ENCODE measurements around the gene KDM2A. TPM values are rescaled to one million over a fixed set of nuclear protein-coding genes. Genes with fewer than 3 reads are reported as not detected.

The KDM2A gene
- total and polyA plus RNA-seq, 2 of the 13 experiments (the other 11 are each of a cell fraction or from before 2014, with no cell fraction given): 31.3 to 31.4 TPM

- TF ChIP-seq PAXIP1 (CRISPR knock-in tag; conservative IDR thresholded peaks at IDR 0.05) (no peak), ZNF224 (CRISPR knock-in tag; IDR thresholded peaks at IDR 0.05) (no peak), ATAD3A (CRISPR knock-in tag; IDR thresholded peaks at IDR 0.05) (no peak)
Observed at GRCh38 chr11:67247946-67248550, 129.0 kb downstream of the KDM2A start (continued).

- in situ Hi-C loops (cut with HindIII; ENCODE audit: extremely low pct_ligation_motif_present, low pct_unique_long_range_greater_than_20kb): no loop called here
- H3K9me3 ChIP-seq (ENCODE audit: low read length): no peaks in the 10 kb centered on the region
- no peak overlapping the region for H3K4me3 ChIP-seq (replicated peaks in 1 of 3; ENCODE audit: insufficient read depth in 1 of 3, low read depth in 2 of 3, low read length in 3 of 3)
- POLR2A ChIA-PET: interaction anchor here (1.2 to 1.6 kb wide), 2 partner anchors 9 kb away, joined by 3 to 14 read pairs; no protein-coding TSS in a partner anchor
- DNase-seq (ENCODE audit: low spot score): peak; percentile 40
- H3K4me2 ChIP-seq (ENCODE audit: low read depth, low read length): no peak overlapping the region
- intact Hi-C loops (cut with micrococcal nuclease; ENCODE audit: unreplicated experiment): loop anchor here (10.0 kb wide), 1 partner anchor 136 kb away; no protein-coding TSS in a partner anchor
- no peaks in the 10 kb centered on the region for H4K20me1 ChIP-seq (ENCODE audit: insufficient read depth, low read length)
- peak overlapping the region; percentile 9 for H3K27ac ChIP-seq (ENCODE audit: extremely low read length, insufficient read depth, low read length)
- no TSS peak for BruUV-seq (replicated peaks)
- H2AFZ ChIP-seq (ENCODE audit: low read length): no peak overlapping the region
- peaks cover 6% of the 10 kb centered on the region for H3K79me2 ChIP-seq (ENCODE audit: insufficient read depth, low read length)
- H3K27me3 ChIP-seq (ENCODE audit: control insufficient read depth in 1 of 2, insufficient read depth in 2 of 2, low read length in 2 of 2): no peaks in the 10 kb centered on the region
- H3K9ac ChIP-seq (ENCODE audit: insufficient read depth, low read depth, low read length): no peak overlapping the region
- peak; percentile 18 for FAIRE-seq
- CTCF ChIA-PET (ENCODE audit: low intra/inter-chr PET ratio, low total read pairs): no interaction called here
- peaks cover 52 to 91% of the 10 kb centered on the region in 2 experiments for H3K36me3 ChIP-seq (replicated peaks in 1 of 2; ENCODE audit: control insufficient read depth in 1 of 2, insufficient read depth in 2 of 2, low read length in 2 of 2)
- peaks cover 33% of the 10 kb centered on the region for H3K4me1 ChIP-seq (ENCODE audit: insufficient read depth, low read length)
- ATAC-seq: peak; percentile 60
- TF ChIP-seq MTA1 (CRISPR knock-in tag; IDR thresholded peaks at IDR 0.05; ENCODE audit: borderline replicate concordance): peak; percentile 50; the same call in 1 of the 2 replicates
- TF ChIP-seq ZNF687 (CRISPR knock-in tag; IDR thresholded peaks at IDR 0.05): peak; percentile 70
- 0 out of 2 replicates have a peak, but pooled peaks have one; percentile 26 for TF ChIP-seq DMAP1 (CRISPR knock-in tag; IDR thresholded peaks at IDR 0.05)
- TF ChIP-seq HIC2 (CRISPR knock-in tag; IDR thresholded peaks at IDR 0.05; ENCODE audit: low read depth): peak; percentile 69; the same call in 1 of the 2 replicates
- TF ChIP-seq MEIS1 (CRISPR knock-in tag; IDR thresholded peaks at IDR 0.05; ENCODE audit: borderline replicate concordance): 0 out of 2 replicates have a peak, but pooled peaks have one; percentile 26
- TF ChIP-seq HNF4A (CRISPR knock-in tag; IDR thresholded peaks at IDR 0.05): peak; percentile 71; the same call in 1 of the 2 replicates
Observed at GRCh38 chr11:67248653-67249052, 129.6 kb downstream of the KDM2A start.
